Hepatocyte (in vitro differentiated cells): ENCODE data around the gene LYZ. TPM values are rescaled to one million over a fixed set of nuclear protein-coding genes. Genes with fewer than 3 reads are reported as not detected.
A peak's percentile ranks its signal among the peaks of the same experiment; 100 is the strongest.

Experiments
- DNase-seq: peaks from one replicate; pipeline ENCODE4 v3.0.0-alpha.2; 2016; ENCODE audit warnings: low spot score
- H2AFZ ChIP-seq: fragments of 200-600 bp; sonication (generic); 2 replicates; pipeline ENCODE4 v1.6.0; 2016; ENCODE audit warnings: antibody characterized with exemption, mild to moderate bottlenecking
- H3K27ac ChIP-seq: fragments of 200-600 bp; sonication (generic); 2 replicates; pipeline ENCODE4 v1.5.1; 2016; ENCODE audit warnings: mild to moderate bottlenecking
- H3K27me3 ChIP-seq: fragments of 200-600 bp; sonication (generic); 2 replicates; pipeline ENCODE4 v1.6.1; 2016
- H3K36me3 ChIP-seq: fragments of 200-600 bp; sonication (generic); replicated peaks from 2 replicates; pipeline ENCODE4 v1.5.1; 2016; ENCODE audit warnings: low read depth; ENCODE audit not compliant: insufficient read depth
- H3K4me1 ChIP-seq: fragments of 200-600 bp; sonication (generic); 2 replicates; pipeline ENCODE4 v1.5.1; 2016; ENCODE audit warnings: mild to moderate bottlenecking, moderate library complexity; ENCODE audit not compliant: insufficient read depth
- H3K4me2 ChIP-seq: fragments of 200-600 bp; sonication (generic); 2 replicates; pipeline ENCODE4 v1.6.0; 2016
- H3K4me3 ChIP-seq: fragments of 200-600 bp; sonication (generic); 2 replicates; pipeline ENCODE4 v1.5.1; 2016; ENCODE audit warnings: mild to moderate bottlenecking
- H3K79me2 ChIP-seq: fragments of 200-600 bp; sonication (generic); 2 replicates; pipeline ENCODE4 v1.6.0; 2017; ENCODE audit warnings: mild to moderate bottlenecking
- H3K9me2 ChIP-seq: fragments of 200-600 bp; sonication (generic); replicated peaks from 2 replicates; pipeline ENCODE4 v1.6.0; 2017; ENCODE audit warnings: mild to moderate bottlenecking; ENCODE audit not compliant: insufficient read depth
- H3K9me3 ChIP-seq: fragments of 200-600 bp; sonication (generic); 2 replicates; pipeline ENCODE4 v1.5.1; 2016; ENCODE audit warnings: low read depth, mild to moderate bottlenecking
- H4K20me1 ChIP-seq: fragments of 200-600 bp; sonication (generic); 2 replicates; pipeline ENCODE4 v1.6.0; 2016; ENCODE audit warnings: mild to moderate bottlenecking; ENCODE audit not compliant: insufficient read depth, poor library complexity, severe bottlenecking
- CTCF ChIP-seq: fragments of 200-600 bp; sonication (generic); IDR thresholded peaks from 2 replicates; pipeline ENCODE4 v1.5.1; 2016; ENCODE audit warnings: antibody characterized with exemption, mild to moderate bottlenecking; ENCODE audit not compliant: poor library complexity
- EZH2 ChIP-seq: fragments of 200-600 bp; sonication (generic); IDR thresholded peaks from 2 replicates; pipeline ENCODE4 v1.6.1; 2016; ENCODE audit warnings: antibody characterized with exemption, mild to moderate bottlenecking, borderline replicate concordance
- EZH2phosphoT487 ChIP-seq: fragments of 200-600 bp; sonication (generic); IDR thresholded peaks from one replicate; pipeline ENCODE4 v1.6.1; 2018; ENCODE audit warnings: antibody characterized with exemption, mild to moderate bottlenecking, low read depth, moderate library complexity; ENCODE audit not compliant: unreplicated experiment, severe bottlenecking
- WGBS: methylation state at CpG from one replicate; pipeline ENCODE4 v1.1.6; 2016; ENCODE audit warnings: low lambda C conversion rate; ENCODE audit errors: missing lambda C conversion rate; 5-methylcytosine and 5-hydroxymethylcytosine counted together
- polyA plus RNA-seq: library from polyadenylated mRNA; unstranded; fragments of >200 nt; fragmentation: Nextera tagmentation; extraction: Ambion mirVana; gene quantifications from 2 replicates; pipeline ENCODE4 v1.2.1, GENCODE V29; 2016
- total RNA-seq: library from RNA; depleted of rRNA; stranded (reverse); fragments of >200 nt; gene quantifications from 2 replicates; pipeline ENCODE4 v1.2.3, GENCODE V29; 2014

The LYZ gene
- total and polyA plus RNA-seq, 2 experiments from 2014 or later = 170 to 282 TPM

- 48% methylated on average over 3 of the region's 3 CpGs for WGBS
- no peaks in the 10 kb centered on the region for H3K36me3 ChIP-seq
- no peak for DNase-seq
- no peaks in the 10 kb centered on the region for H3K79me2 ChIP-seq
- no peaks in the 10 kb centered on the region for H3K4me1 ChIP-seq
- H3K4me2 ChIP-seq = no peak overlapping the region
- H3K9me3 ChIP-seq = no peaks in the 10 kb centered on the region
- TF ChIP-seq EZH2phosphoT487 = no peak
- no peak for TF ChIP-seq EZH2
- no peak for TF ChIP-seq CTCF
- H4K20me1 ChIP-seq = no peaks in the 10 kb centered on the region
- H3K4me3 ChIP-seq = no peak overlapping the region
- H3K9me2 ChIP-seq = no peaks in the 10 kb centered on the region
- H2AFZ ChIP-seq = no peak overlapping the region
- no peak overlapping the region for H3K27ac ChIP-seq
- no peaks in the 10 kb centered on the region for H3K27me3 ChIP-seq
These were observed 4.1 kb upstream of the LYZ start for GRCh38 chr12:69343885-69344612.

GRCh38 chr12:69345077-69345476 is 3.1 kb upstream of the LYZ start:
- Histone ChIP-seq H3K79me2 (no peaks in the 10 kb centered on the region), H3K27me3 (no peaks in the 10 kb centered on the region), H3K36me3 (no peaks in the 10 kb centered on the region), H3K4me1 (no peaks in the 10 kb centered on the region), H3K4me2 (no peak overlapping the region), H3K9me2 (no peaks in the 10 kb centered on the region), H3K27ac (no peak overlapping the region), H2AFZ (no peak overlapping the region), H4K20me1 (no peaks in the 10 kb centered on the region), H3K9me3 (no peaks in the 10 kb centered on the region), H3K4me3 (no peak overlapping the region)
- DNase-seq = no peak
- WGBS = 98% methylated on average over 2 of the region's 2 CpGs
- TF ChIP-seq EZH2 (no peak), CTCF (no peak), EZH2phosphoT487 (no peak)

- Histone ChIP-seq H3K9me3 (no peaks in the 10 kb centered on the region), H3K36me3 (no peaks in the 10 kb centered on the region), H2AFZ (no peak overlapping the region), H3K27me3 (no peaks in the 10 kb centered on the region), H3K4me2 (peak overlapping the region; percentile 12), H4K20me1 (no peaks in the 10 kb centered on the region), H3K79me2 (no peaks in the 10 kb centered on the region), H3K9me2 (no peaks in the 10 kb centered on the region), H3K27ac (peak overlapping the region; percentile 19), H3K4me1 (no peaks in the 10 kb centered on the region), H3K4me3 (no peak overlapping the region)
- 54% methylated on average over 1 of the region's 1 CpG for WGBS
- TF ChIP-seq CTCF (no peak), EZH2 (no peak), EZH2phosphoT487 (no peak)
- DNase-seq = no peak
These were observed 2.4 kb upstream of the LYZ start for GRCh38 chr12:69345742-69346141.
